ENCODE measurements around the gene ZNF750.

DNA sequence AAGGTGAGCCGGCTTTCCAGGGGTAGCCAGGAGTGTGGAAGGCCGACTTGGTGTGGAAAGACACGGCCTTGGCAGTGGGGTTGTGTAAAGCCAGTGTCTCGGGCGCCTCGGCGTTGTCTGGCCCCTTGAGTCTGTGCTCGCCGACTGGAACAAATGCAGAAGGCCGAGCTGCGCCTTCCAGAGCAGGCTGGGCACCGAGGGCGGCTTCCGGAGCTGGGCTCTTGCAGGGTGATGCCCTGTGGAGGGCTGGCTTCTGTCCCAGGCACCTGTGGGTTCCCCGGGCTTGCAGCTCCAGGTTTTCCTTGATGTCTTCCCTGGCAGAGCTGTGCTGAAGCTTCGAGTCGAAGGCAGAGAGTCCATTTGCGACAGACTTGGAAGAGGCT lies 8.0 kb downstream of the ZNF750 start:
- no peak for TF ChIP-seq POLR2A (IDR thresholded peaks at IDR 0.05; ENCODE audit: low read depth, low read length)
- no peak for TF ChIP-seq POLR2AphosphoS5 (IDR thresholded peaks at IDR 0.05; ENCODE audit: low read depth, low read length)

Data from GM12892 (cell line).